Mucosa of rectum (tissue), 2 donors: Measurements from ENCODE around the gene TRIM24.
"Not testable (repeated sequence)": the region's sequence is repeated elsewhere in the genome, so short reads cannot be mapped to it uniquely, and the experiment has no call there.

Source experiments
- H3K27ac ChIP-seq, 2 donors: one replicate each; pipeline ENCODE4 v1.7.0; 2013; ENCODE audit warnings: inconsistent platforms in 2 of 2, low read depth in 2 of 2, low read length in 2 of 2
- H3K27me3 ChIP-seq, 2 donors: one replicate each; pipeline ENCODE4 v1.7.0; 2013; ENCODE audit warnings: low read length in 2 of 2; ENCODE audit not compliant: control insufficient read depth in 2 of 2, insufficient read depth in 2 of 2
- H3K36me3 ChIP-seq, 2 donors: one replicate each; pipeline ENCODE4 v1.7.0; 2013; ENCODE audit warnings: low read length in 2 of 2; ENCODE audit not compliant: control insufficient read depth in 2 of 2, insufficient read depth in 2 of 2
- H3K4me1 ChIP-seq, 2 donors: one replicate each; pipeline ENCODE4 v1.7.0; 2013; ENCODE audit warnings: low read length in 2 of 2, mild to moderate bottlenecking in 1 of 2; ENCODE audit not compliant: control insufficient read depth in 2 of 2, insufficient read depth in 2 of 2
- H3K4me3 ChIP-seq, 2 donors: one replicate each; pipeline ENCODE4 v1.7.0; 2013; ENCODE audit warnings: low read length in 2 of 2
- H3K9ac ChIP-seq, 2 donors: one replicate each; pipeline ENCODE4 v1.7.0; 2013; ENCODE audit warnings: low read length in 2 of 2, low read depth in 1 of 2, mild to moderate bottlenecking in 1 of 2
- H3K9me3 ChIP-seq, 2 donors: one replicate each; pipeline ENCODE4 v1.7.0; 2013; ENCODE audit warnings: low read length in 2 of 2; ENCODE audit not compliant: control insufficient read depth in 2 of 2
- donor health status: healthy.
- donor health status: Normal muscosa, but diverticular disease.

The TRIM24 gene

GRCh38 chr7:138495485-138495884, 35.4 kb downstream of the TRIM24 start:
- Histone ChIP-seq H3K9ac (no peak overlapping the region), H3K9me3 (no peaks in the 10 kb centered on the region), H3K27ac (no peak overlapping the region), H3K27me3 (no peaks in the 10 kb centered on the region), H3K4me1 (no peaks in the 10 kb centered on the region), H3K36me3 (peaks cover 0 to 4% of the 10 kb centered on the region in 2 donors), H3K4me3 (no peak overlapping the region)

DNA sequence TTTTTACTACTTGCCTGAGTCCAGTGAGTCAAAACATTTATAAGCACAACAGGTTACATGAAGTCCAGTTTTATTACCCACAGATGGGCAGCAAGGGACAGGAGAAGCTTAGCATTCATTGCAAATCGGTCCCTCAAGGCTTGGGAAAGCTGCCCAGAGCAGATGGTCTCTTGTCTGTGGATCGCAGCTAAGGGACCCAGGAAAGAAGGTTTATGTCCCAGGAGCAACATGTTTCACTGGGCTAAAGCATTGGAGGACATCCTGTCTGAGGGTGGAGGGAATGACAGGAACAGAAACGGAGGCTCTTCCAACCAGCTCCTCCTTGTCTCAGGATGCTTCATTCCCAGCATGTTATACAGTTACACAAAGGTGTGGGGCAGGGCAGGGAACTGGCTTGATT, 39.3 kb downstream of the TRIM24 start:
- H3K9ac ChIP-seq, result no peak overlapping the region
- H3K36me3 ChIP-seq, result peaks cover 0 to 4% of the 10 kb centered on the region in 2 donors
- H3K9me3 ChIP-seq, result no peaks in the 10 kb centered on the region
- no peaks in the 10 kb centered on the region for H3K27me3 ChIP-seq
- no peak overlapping the region for H3K4me3 ChIP-seq
- no peaks in the 10 kb centered on the region for H3K4me1 ChIP-seq
- H3K27ac ChIP-seq, result no peak overlapping the region

DNA sequence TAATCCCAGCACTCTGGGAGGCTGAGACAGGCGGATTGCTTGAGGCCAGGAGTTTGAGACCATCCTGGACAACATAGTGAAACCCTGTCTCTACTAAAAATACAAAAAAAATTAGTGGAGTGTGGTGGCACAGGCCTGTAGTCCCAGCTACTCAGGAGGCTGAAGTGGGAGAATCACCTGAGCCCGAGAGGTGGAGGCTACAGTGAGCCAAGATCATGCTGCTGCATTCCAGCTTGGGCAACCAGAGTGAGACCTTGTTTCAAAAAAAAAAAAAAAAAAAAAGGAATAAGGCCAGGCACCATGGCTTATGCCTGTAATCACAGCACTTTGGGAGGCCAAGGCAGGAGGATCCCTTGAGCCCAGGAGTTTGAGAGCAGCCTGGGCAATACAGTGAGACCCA, 40.2 kb downstream of the TRIM24 start:
- H3K27ac ChIP-seq, H3K9me3 ChIP-seq, H3K9ac ChIP-seq, H3K36me3 ChIP-seq, H3K4me3 ChIP-seq, H3K27me3 ChIP-seq, H3K4me1 ChIP-seq: not testable (repeated sequence)

- peaks cover 2 to 4% of the 10 kb centered on the region in 2 donors for H3K36me3 ChIP-seq
- H3K9ac ChIP-seq, result no peak overlapping the region
- H3K27ac ChIP-seq, result no peak overlapping the region
- no peaks in the 10 kb centered on the region for H3K4me1 ChIP-seq
- H3K9me3 ChIP-seq, result no peaks in the 10 kb centered on the region
- no peak overlapping the region for H3K4me3 ChIP-seq
- H3K27me3 ChIP-seq, result no peaks in the 10 kb centered on the region
Measured at GRCh38 chr7:138500892-138501291, 40.8 kb downstream of the TRIM24 start.

DNA sequence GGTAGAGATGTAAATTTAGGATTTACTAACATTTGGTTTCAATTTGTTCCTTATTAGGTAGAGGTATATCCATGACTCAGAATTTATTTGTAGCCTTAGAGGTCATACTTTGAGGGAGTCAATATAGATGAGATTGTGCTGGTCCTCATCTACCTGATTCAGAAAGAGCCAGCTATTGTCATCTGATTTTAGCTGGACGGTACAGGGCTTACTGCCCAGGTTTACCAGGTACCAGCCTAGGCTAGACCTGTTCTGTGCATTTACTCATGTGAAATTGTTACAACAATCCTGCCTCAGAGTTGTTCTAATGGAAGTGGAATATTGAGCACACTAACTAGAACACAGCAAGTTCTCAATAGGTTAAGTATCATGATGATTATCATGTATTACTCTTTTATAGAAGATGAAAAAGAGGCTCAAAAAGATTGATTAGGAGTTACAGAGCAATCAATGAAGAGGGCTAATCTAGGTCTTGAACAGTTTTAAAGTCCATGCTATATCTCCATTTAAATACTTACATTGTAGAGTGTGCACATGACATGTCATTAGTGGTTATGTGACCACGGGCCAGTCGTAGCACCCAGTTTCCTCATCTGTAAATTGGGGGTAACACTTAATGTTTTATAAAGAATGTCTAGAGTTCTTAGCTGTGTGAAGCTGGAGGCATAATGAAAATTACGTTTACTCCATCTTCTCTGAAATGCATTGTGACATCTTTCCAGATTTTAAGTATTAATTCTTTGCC, 42.1 kb downstream of the TRIM24 start:
- Histone ChIP-seq H3K9me3 (no peaks in the 10 kb centered on the region), H3K4me3 (no peak overlapping the region), H3K36me3 (peaks cover 2 to 4% of the 10 kb centered on the region in 2 donors), H3K9ac (no peak overlapping the region), H3K27ac (no peak overlapping the region), H3K27me3 (no peaks in the 10 kb centered on the region), H3K4me1 (no peaks in the 10 kb centered on the region)

GRCh38 chr7:138505361-138505873, 45.4 kb downstream of the TRIM24 start:
- no peak overlapping the region for H3K9ac ChIP-seq
- H3K27ac ChIP-seq, result no peak overlapping the region
- no peaks in the 10 kb centered on the region for H3K9me3 ChIP-seq
- no peaks in the 10 kb centered on the region for H3K4me1 ChIP-seq
- H3K4me3 ChIP-seq, result no peak overlapping the region
- H3K27me3 ChIP-seq, result no peaks in the 10 kb centered on the region
- H3K36me3 ChIP-seq, result peaks cover 2% of the 10 kb centered on the region in 2 donors

DNA sequence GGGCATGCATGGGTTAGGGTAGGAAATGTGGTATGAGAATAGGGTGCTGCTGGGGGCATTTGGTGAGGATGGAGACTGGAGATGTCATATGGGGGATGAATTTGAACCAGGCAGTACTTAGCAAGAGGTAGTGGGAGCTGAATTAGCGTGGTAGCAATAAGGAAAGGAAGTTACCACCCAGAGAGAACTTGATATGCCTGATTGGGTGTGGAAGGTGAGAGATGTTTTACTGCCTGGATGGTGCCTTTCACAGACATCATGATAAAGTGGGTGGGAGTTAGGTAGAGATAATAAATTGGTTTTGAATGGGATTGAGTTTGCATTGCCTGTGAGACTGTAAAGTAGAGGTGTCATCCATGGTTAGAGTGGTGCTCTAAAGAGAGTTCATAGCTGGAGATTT, 46.7 kb downstream of the TRIM24 start:
- H3K27me3 ChIP-seq, result no peaks in the 10 kb centered on the region
- H3K27ac ChIP-seq, result no peak overlapping the region
- no peak overlapping the region for H3K4me3 ChIP-seq
- no peaks in the 10 kb centered on the region for H3K9me3 ChIP-seq
- no peaks in the 10 kb centered on the region for H3K4me1 ChIP-seq
- H3K36me3 ChIP-seq, result peaks cover 2% of the 10 kb centered on the region in 2 donors
- H3K9ac ChIP-seq, result no peak overlapping the region

DNA sequence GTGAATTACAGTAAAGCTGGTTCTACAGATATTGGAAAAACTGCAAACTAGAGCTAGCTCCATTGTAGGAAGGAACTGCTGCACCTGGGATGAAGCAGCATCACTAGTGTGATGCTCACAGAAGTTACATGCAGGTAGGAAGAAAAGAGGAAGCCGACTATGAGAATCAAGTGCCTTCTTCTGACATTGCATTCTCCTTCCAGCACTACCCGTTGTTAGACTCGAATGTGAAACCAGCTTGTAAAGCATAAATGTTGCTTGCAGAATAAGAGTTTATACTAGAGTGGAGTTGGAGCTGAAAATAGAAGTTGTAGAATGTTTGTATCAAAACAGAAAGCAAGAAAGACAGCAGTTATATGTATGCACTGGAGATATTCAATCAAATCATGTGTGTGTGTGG, 49.9 kb downstream of the TRIM24 start:
- Histone ChIP-seq H3K9me3 (no peaks in the 10 kb centered on the region), H3K36me3 (peaks cover 5 to 10% of the 10 kb centered on the region in 2 donors), H3K27me3 (no peaks in the 10 kb centered on the region), H3K27ac (no peak overlapping the region), H3K4me1 (no peaks in the 10 kb centered on the region), H3K9ac (no peak overlapping the region), H3K4me3 (no peak overlapping the region)

DNA sequence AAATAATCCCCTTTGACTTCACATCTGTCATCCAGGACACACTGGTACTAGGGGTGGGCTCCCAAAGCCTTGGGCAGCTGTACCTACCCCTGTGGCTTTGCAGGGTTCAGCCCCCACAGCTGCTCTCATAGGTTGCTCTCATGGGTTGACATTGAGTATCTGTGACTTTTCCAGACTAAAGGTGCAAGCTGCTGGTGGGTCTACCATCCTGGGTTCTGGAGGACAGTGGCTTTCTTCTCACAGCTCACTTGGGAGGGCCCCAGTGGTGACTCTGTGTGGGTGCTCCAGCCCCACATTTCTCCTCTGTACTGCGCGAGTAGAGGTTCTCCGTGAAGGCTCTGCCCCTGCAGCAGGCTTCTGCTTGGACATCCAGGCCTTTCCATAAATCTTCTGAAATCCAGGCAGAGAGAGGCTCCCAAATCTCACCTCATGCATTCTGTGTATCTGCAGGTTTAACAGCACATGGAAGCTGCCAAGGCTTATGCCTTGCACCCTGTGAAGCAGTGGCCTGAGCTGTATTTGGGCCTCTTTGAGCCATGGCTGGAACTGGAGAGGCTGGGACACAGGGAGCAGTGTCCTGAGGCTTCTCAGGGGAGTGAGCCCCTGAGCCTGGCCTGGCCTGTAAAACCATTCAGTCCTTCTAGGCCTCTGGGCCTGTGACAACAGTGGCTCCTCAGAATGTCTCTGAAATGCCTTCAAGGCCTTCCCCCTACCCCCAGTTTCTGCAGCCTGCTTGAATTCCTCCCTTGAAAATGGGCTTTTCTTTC, 52.2 kb downstream of the TRIM24 start:
- no peak overlapping the region for H3K4me3 ChIP-seq
- no peaks in the 10 kb centered on the region for H3K9me3 ChIP-seq
- no peak overlapping the region for H3K27ac ChIP-seq
- no peaks in the 10 kb centered on the region for H3K27me3 ChIP-seq
- H3K36me3 ChIP-seq, result peaks cover 6 to 12% of the 10 kb centered on the region in 2 donors
- no peaks in the 10 kb centered on the region for H3K4me1 ChIP-seq
- H3K9ac ChIP-seq, result no peak overlapping the region

DNA sequence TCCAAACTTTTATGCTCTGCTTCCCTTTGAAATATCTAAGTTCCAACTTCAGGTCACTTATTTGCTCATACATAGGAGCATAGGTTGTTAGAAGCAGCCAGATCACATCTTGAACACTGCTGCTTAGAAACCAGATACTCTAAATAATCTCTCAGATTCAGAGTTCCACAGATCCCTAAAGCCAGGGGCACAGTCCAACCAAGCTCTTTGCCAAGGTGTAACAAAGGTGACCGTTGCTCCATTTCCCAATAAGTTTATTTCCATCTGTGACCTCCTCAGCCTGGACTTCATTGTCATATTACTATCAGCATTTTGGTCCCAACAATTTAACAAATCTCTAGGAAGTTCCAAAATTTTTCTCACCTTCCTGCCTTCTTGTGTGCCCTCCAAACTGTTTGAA, 52.8 kb downstream of the TRIM24 start:
- no peaks in the 10 kb centered on the region for H3K4me1 ChIP-seq
- peaks cover 6 to 12% of the 10 kb centered on the region in 2 donors for H3K36me3 ChIP-seq
- H3K4me3 ChIP-seq, result no peak overlapping the region
- H3K9ac ChIP-seq, result no peak overlapping the region
- no peaks in the 10 kb centered on the region for H3K9me3 ChIP-seq
- no peak overlapping the region for H3K27ac ChIP-seq
- H3K27me3 ChIP-seq, result no peaks in the 10 kb centered on the region
